Measurements from ENCODE around the gene RHOBTB1.

Gene RHOBTB1

GRCh38 chr10:60903096-60903495 is 40.9 kb downstream of the RHOBTB1 start:
- no peak for ATAC-seq
- TF ChIP-seq OSR1 (CRISPR knock-in tag; IDR thresholded peaks at IDR 0.05) = no peak
- TF ChIP-seq CSRNP3 (CRISPR knock-in tag; IDR thresholded peaks at IDR 0.05) = no peak
- TF ChIP-seq ZNF8 (CRISPR knock-in tag; IDR thresholded peaks at IDR 0.05) = no peak
- TF ChIP-seq TCF4 (CRISPR knock-in tag; IDR thresholded peaks at IDR 0.05; ENCODE audit: borderline replicate concordance) = no peak
- TF ChIP-seq BACH2 (CRISPR knock-in tag; IDR thresholded peaks at IDR 0.05; ENCODE audit: borderline replicate concordance) = no peak
- TF ChIP-seq ZFP3 (CRISPR knock-in tag; IDR thresholded peaks at IDR 0.05) = no peak
- no peak for TF ChIP-seq ARNTL (CRISPR knock-in tag; IDR thresholded peaks at IDR 0.05; ENCODE audit: borderline replicate concordance, low read depth)
- no peak for TF ChIP-seq PPARA (CRISPR knock-in tag; IDR thresholded peaks at IDR 0.05; ENCODE audit: borderline replicate concordance)
- TF ChIP-seq ZNF565 (CRISPR knock-in tag; conservative IDR thresholded peaks at IDR 0.05; ENCODE audit: low read depth) = no peak
- no peak for TF ChIP-seq TOX (CRISPR knock-in tag; IDR thresholded peaks at IDR 0.05; ENCODE audit: borderline replicate concordance)
- no peak for TF ChIP-seq ZFP30 (CRISPR knock-in tag; IDR thresholded peaks at IDR 0.05)
- TF ChIP-seq TSHZ2 (CRISPR knock-in tag; IDR thresholded peaks at IDR 0.05) = no peak
- TF ChIP-seq CSDC2 (CRISPR knock-in tag; IDR thresholded peaks at IDR 0.05) = no peak
- TF ChIP-seq CREB5 (CRISPR knock-in tag; IDR thresholded peaks at IDR 0.05; ENCODE audit: low read depth) = no peak
- TF ChIP-seq RARB (CRISPR knock-in tag; IDR thresholded peaks at IDR 0.05) = no peak
- TF ChIP-seq PATZ1 (CRISPR knock-in tag; IDR thresholded peaks at IDR 0.05; ENCODE audit: borderline replicate concordance) = no peak
- no peak for TF ChIP-seq ZC3H10 (CRISPR knock-in tag; IDR thresholded peaks at IDR 0.05)
- TF ChIP-seq POU6F1 (CRISPR knock-in tag; IDR thresholded peaks at IDR 0.05; ENCODE audit: borderline replicate concordance, low read depth) = no peak

- peak; percentile 61; the same call in 1 of the 2 replicates for TF ChIP-seq ZFP3 (CRISPR knock-in tag; IDR thresholded peaks at IDR 0.05)
- TF ChIP-seq BACH2 (CRISPR knock-in tag; IDR thresholded peaks at IDR 0.05; ENCODE audit: borderline replicate concordance) = no peak
- peak; percentile 40; the same call in 2 of the 3 replicates for ATAC-seq
These were observed 42.3 kb downstream of the RHOBTB1 start for GRCh38 chr10:60901561-60902235.

GRCh38 chr10:60899266-60899665 is 44.7 kb downstream of the RHOBTB1 start:
- ATAC-seq = no peak
- no peak for TF ChIP-seq TSHZ2 (CRISPR knock-in tag; IDR thresholded peaks at IDR 0.05)
- no peak for TF ChIP-seq ZFP30 (CRISPR knock-in tag; IDR thresholded peaks at IDR 0.05)
- TF ChIP-seq BACH2 (CRISPR knock-in tag; IDR thresholded peaks at IDR 0.05; ENCODE audit: borderline replicate concordance) = no peak
- TF ChIP-seq PPARA (CRISPR knock-in tag; IDR thresholded peaks at IDR 0.05; ENCODE audit: borderline replicate concordance) = no peak
- no peak for TF ChIP-seq POU6F1 (CRISPR knock-in tag; IDR thresholded peaks at IDR 0.05; ENCODE audit: borderline replicate concordance, low read depth)

Measured in SK-N-SH treated with all-trans-retinoic acid at 6 μM for 48 hours (cell line).